ENCODE results near the gene PHRF1. TPM values are rescaled to one million over a fixed set of nuclear protein-coding genes. Genes with fewer than 3 reads are reported as not detected.

The PHRF1 gene
- total RNA-seq, 4 donors from 2014 or later = 24.5 to 38.2 (median 28.7) TPM

DNA sequence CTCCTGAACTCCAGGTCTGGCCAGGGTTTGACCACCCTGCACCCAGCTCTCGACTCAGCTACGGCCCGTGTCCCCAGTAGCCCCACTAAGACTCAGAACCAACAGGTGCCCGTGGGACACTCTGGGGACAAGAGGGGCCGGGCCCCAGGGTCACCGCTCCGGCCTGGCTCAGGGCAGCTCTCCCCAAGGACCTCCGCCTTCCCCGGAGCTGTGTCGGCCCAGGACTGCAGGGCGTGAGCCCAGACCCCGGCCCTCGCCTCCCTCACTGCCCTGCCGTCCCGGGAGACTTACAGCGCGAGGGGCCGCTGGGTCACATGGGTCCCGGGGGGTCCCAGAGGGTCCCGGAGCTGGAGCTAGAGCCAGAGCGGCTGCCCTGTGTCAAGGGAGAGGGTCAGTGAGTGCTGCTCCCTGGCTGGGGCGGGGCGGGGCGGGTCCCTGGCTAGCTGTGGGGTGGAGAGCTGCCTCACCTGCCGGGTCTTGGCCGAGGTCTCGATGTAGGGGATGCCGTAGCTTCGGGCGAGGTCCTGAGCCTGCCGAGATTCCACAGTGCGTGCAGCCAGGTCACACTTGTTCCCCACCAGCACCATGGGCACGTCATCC lies 43.2 kb upstream of the PHRF1 start:
- peaks cover 30 to 47% (median 45%) of the 10 kb centered on the region in 4 donors for H3K4me1 ChIP-seq
- H3K9me3 ChIP-seq = no peaks in the 10 kb centered on the region
- H3K36me3 ChIP-seq = peaks cover 21 to 35% (median 32%) of the 10 kb centered on the region in 4 donors
- no peak overlapping the region for H3K27ac ChIP-seq (replicated peaks in 1 of 4)
- intact Hi-C loops (cut with DNase I) = no loop called here
- TF ChIP-seq EP300 (IDR thresholded peaks at IDR 0.05) (no peak), POLR2A (IDR thresholded peaks at IDR 0.05; ENCODE audit: low read depth) (no peak), POLR2AphosphoS5 (IDR thresholded peaks at IDR 0.05) (no peak)
- TF ChIP-seq, protein P1, sequence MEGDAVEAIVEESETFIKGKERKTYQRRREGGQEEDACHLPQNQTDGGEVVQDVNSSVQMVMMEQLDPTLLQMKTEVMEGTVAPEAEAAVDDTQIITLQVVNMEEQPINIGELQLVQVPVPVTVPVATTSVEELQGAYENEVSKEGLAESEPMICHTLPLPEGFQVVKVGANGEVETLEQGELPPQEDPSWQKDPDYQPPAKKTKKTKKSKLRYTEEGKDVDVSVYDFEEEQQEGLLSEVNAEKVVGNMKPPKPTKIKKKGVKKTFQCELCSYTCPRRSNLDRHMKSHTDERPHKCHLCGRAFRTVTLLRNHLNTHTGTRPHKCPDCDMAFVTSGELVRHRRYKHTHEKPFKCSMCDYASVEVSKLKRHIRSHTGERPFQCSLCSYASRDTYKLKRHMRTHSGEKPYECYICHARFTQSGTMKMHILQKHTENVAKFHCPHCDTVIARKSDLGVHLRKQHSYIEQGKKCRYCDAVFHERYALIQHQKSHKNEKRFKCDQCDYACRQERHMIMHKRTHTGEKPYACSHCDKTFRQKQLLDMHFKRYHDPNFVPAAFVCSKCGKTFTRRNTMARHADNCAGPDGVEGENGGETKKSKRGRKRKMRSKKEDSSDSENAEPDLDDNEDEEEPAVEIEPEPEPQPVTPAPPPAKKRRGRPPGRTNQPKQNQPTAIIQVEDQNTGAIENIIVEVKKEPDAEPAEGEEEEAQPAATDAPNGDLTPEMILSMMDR (IDR thresholded peaks at IDR 0.05) = no peak
- H3K4me3 ChIP-seq = no peak overlapping the region
- 90% methylated on average over 18 of the region's 33 CpGs for WGBS
- H3K27me3 ChIP-seq = peaks cover 0 to 15% (median 7%) of the 10 kb centered on the region in 4 donors
- DNase-seq (ENCODE audit: extremely low spot score) = no peak

DNA sequence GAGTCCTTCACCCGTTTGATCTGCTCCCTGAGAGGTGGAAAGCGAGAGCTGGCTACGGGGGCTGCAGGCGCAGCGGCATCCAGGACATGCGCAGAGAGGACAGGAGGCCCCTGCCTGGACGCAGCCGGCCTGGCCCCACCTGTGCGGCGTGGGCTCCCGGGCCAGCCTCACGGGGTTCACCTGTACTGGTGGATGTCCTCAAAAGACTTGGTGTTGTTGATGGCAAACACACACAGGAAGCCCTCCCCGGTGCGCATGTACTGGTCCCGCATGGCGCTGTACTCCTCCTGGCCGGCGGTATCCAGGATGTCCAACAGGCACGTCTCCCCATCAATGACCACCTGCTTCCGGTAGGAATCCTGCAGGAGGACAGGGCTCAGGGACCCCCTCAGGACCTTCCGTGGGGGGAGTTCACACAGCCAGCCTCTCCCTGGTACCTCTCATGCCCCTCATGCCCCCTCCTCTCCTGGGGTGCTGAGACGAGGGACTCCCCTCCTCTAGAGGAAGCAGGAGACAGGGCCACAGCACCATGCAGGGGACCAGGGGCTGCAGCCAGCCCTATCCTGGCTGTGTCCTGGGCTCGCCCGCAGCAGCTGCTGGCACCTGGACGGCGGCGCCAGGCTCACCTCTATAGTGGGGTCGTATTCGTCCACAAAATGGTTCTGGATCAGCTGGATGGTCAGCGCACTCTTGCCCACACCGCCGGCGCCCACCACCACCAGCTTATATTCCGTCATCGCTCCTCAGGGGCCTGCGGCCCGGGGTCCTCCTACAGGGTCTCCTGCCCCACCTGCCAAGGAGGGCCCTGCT lies 42.5 kb upstream of the PHRF1 start:
- no peak for DNase-seq (ENCODE audit: extremely low spot score)
- intact Hi-C loops (cut with DNase I) = no loop called here
- no peaks in the 10 kb centered on the region for H3K9me3 ChIP-seq
- peaks cover 0 to 22% (median 9%) of the 10 kb centered on the region in 4 donors for H3K27me3 ChIP-seq
- peak overlapping the region; percentile 74 to 93 (median 90) for H3K4me3 ChIP-seq
- peaks cover 21 to 35% (median 32%) of the 10 kb centered on the region in 4 donors for H3K36me3 ChIP-seq
- 94% methylated on average over 23 of the region's 37 CpGs for WGBS
- peaks cover 30 to 47% (median 45%) of the 10 kb centered on the region in 4 donors for H3K4me1 ChIP-seq
- no peak overlapping the region for H3K27ac ChIP-seq (replicated peaks in 1 of 4)
- TF ChIP-seq POLR2AphosphoS5 (IDR thresholded peaks at IDR 0.05) = no peak
- no peak for TF ChIP-seq EP300 (IDR thresholded peaks at IDR 0.05)
- no peak for TF ChIP-seq POLR2A (IDR thresholded peaks at IDR 0.05; ENCODE audit: low read depth)
- TF ChIP-seq, protein P1 (IDR thresholded peaks at IDR 0.05) = no peak

DNA sequence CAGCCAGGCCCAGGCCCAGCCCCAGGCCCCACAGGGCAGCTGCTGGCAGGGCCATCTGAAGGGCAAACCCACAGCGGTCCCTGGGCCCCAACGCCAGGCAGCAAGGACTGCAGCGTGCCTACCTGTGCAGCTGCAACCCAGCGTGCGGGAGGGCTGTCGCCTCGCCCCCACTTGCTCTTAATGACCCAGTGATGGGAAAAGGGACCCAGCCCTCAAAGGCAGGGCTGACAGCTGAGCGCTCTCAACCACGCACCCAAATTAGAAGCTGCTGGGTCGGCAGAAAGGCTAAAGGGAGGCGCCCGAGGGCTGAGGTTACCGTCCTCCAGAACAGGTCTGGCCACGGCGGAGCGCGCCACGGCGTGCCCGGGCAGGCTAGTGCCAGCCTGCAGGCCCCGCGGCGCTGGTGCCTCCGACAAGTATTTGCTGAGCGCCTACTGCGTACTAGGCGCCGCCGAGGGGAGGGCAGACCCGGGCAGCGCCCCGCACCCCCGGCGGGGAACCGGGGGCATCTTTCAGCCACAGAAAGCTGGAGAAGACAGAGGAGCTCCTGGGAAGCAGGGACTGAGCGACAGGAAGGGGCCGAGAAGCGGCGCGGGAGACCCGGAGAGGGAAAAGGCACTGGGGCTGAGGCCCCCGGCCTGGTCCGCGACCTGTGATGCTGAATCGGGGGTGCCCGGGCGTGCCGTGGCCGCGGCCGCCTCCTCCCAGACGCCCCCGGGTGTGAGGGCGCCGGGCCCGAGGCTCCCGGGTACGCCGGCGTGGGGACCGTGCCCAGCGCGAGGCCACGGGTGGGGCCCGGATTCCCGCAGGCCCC lies 41.7 kb upstream of the PHRF1 start:
- intact Hi-C loops (cut with DNase I) = no loop called here
- peak overlapping the region; percentile 74 to 93 (median 90) for H3K4me3 ChIP-seq
- no peak for DNase-seq (ENCODE audit: extremely low spot score)
- no peaks in the 10 kb centered on the region for H3K9me3 ChIP-seq
- H3K36me3 ChIP-seq = peaks cover 21 to 35% (median 32%) of the 10 kb centered on the region in 4 donors
- TF ChIP-seq, protein P1 (IDR thresholded peaks at IDR 0.05) = no peak
- TF ChIP-seq POLR2A (IDR thresholded peaks at IDR 0.05; ENCODE audit: low read depth) (no peak), EP300 (IDR thresholded peaks at IDR 0.05) (no peak), POLR2AphosphoS5 (IDR thresholded peaks at IDR 0.05) (no peak)
- 0% methylated on average over 5 of the region's 66 CpGs for WGBS
- H3K4me1 ChIP-seq = peaks cover 30 to 47% (median 45%) of the 10 kb centered on the region in 4 donors
- peak overlapping the region; percentile 64 to 75 (median 70) for H3K27ac ChIP-seq (replicated peaks in 1 of 4)
- peaks cover 0 to 25% (median 9%) of the 10 kb centered on the region in 4 donors for H3K27me3 ChIP-seq

DNA sequence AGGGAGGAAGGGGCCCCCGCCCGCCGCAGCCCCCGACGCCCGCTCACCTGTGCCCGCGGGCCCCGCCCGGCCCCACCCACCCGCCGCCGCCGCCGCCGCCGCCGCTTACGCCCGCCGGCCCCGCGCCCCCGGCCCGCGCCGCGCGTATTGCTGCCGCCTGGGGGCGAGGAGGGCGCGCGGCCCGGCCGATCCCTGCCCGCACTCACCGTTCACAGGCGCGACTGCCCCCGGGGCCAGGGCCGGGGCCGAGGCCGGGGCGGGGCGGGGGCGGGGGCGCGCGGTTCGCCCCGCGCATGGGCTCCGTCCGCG lies 41.1 kb upstream of the PHRF1 start:
- Histone ChIP-seq H3K27me3 (peaks cover 0 to 30% (median 9%) of the 10 kb centered on the region in 4 donors), H3K4me1 (peaks cover 30 to 47% (median 45%) of the 10 kb centered on the region in 4 donors), H3K9me3 (no peaks in the 10 kb centered on the region), H3K4me3 (peak overlapping the region; percentile 74 to 93 (median 90)), H3K27ac (replicated peaks in 1 of 4) (peak overlapping the region; percentile 64 to 75 (median 70)), H3K36me3 (peaks cover 21 to 35% (median 32%) of the 10 kb centered on the region in 4 donors)
- no CpG with 5 or more reads among the region's 56 CpGs for WGBS
- TF ChIP-seq POLR2A (IDR thresholded peaks at IDR 0.05; ENCODE audit: low read depth) = no peak
- no peak for TF ChIP-seq EP300 (IDR thresholded peaks at IDR 0.05)
- TF ChIP-seq, protein P1 (IDR thresholded peaks at IDR 0.05) = no peak
- TF ChIP-seq POLR2AphosphoS5 (IDR thresholded peaks at IDR 0.05) = no peak
- no peak for DNase-seq (ENCODE audit: extremely low spot score)
- intact Hi-C loops (cut with DNase I) = no loop called here

Data from esophagus muscularis mucosa (tissue), 4 donors.